AG09309 (cell line): Measurements from ENCODE around the gene AATK.

Experiments
- DNase-seq: peaks from one replicate; pipeline ENCODE4 v3.0.0-alpha.2; 2010; ENCODE audit warnings: low read depth
- H3K4me3 ChIP-seq: 2 replicates; pipeline ENCODE4 v1.5.1; 2011; ENCODE audit warnings: mild to moderate bottlenecking, low read depth, low read length, moderate library complexity; ENCODE audit not compliant: control insufficient read depth
- TF ChIP-seq, protein P1 (sequence below): IDR thresholded peaks from 2 replicates; pipeline ENCODE4 v1.5.1; 2011; ENCODE audit warnings: mild to moderate bottlenecking, low read depth, low read length, inconsistent platforms; ENCODE audit not compliant: insufficient read depth, control insufficient read depth; ENCODE audit errors: missing control alignments

AATK gene

DNA sequence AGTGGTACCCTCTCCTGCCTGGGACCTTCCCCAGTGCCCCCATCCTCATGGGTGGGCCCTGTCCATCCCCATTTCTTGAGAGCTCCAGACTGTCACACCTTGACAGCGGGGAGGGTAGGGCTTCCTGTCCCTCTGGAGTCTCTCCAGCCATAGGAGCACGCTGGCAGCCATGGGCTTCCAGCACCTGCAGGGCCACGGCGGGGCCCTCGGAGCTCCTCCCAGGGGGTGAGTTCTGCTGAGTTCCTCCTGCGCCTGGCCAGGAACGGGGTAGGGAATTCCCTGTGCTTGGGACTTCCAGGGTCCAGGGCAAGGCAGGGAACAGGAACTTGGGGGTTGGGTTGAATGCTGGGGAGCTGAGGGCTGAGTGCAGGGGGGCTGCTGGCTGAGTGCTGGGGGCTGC lies 23.0 kb upstream of the AATK start:
- TF ChIP-seq, protein P1, sequence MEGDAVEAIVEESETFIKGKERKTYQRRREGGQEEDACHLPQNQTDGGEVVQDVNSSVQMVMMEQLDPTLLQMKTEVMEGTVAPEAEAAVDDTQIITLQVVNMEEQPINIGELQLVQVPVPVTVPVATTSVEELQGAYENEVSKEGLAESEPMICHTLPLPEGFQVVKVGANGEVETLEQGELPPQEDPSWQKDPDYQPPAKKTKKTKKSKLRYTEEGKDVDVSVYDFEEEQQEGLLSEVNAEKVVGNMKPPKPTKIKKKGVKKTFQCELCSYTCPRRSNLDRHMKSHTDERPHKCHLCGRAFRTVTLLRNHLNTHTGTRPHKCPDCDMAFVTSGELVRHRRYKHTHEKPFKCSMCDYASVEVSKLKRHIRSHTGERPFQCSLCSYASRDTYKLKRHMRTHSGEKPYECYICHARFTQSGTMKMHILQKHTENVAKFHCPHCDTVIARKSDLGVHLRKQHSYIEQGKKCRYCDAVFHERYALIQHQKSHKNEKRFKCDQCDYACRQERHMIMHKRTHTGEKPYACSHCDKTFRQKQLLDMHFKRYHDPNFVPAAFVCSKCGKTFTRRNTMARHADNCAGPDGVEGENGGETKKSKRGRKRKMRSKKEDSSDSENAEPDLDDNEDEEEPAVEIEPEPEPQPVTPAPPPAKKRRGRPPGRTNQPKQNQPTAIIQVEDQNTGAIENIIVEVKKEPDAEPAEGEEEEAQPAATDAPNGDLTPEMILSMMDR = no peak
- H3K4me3 ChIP-seq = no peak overlapping the region
- no peak for DNase-seq

DNA sequence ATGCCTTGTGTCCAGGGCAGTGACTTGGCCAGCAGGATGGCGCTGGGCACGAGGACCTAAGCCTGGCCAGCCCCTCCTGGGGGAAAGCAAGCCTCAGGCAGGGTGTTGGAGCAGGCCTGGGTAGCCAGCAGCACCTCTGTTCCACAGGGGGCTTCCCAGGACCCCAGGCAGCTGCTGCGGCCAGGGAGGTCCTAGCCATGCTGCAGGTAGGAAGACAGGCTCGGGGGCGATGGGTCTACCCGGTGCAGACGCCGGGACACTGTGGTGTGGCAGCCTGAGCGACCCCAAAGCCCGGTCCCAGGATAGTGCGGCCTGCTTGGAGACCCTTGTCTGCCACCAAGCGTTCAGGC lies 22.4 kb upstream of the AATK start:
- TF ChIP-seq, protein P1 = no peak
- no peak for DNase-seq
- H3K4me3 ChIP-seq = no peak overlapping the region

DNA sequence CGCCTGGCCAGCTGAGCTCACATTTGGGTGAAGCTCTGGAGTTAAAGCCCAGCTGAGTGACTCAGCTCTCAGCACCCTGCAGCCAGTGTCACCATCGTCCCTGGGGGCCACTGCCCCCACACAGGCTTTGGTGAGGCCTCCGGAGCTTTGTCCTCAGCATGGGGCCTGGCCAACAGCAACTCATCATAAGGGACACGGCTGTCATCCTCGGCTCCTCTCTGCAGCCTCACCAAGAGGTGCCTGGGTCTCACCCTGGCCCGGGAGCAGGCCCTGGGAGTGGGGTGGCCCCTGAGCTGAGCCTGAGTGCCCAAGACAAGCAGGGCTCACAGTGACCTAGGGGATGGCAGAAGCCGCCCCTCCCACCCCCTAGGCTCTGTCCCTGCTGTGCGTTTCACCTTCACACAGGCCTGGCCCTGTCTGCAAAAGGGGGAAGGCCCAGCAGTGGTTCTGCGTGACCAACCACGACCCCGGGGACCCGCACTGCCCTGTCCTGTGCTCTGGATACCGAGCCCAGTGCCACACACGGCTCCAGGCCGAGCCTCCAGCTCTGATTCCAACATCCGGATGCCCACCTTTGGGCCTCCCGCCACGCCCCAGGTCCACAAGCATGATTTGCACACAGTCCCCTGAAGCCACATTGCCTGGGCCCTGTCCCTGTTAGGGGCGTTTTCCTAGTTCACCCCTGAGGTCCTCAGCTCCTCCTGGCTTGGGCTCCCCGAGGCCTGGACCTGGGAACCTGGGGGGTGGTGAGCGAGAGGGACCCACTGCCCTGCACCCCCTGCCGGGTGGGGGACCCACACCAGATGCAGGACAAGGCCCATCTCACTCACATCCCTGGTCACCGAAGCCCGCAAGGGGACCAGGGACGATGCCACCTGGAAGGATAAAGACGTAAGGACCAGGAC lies 21.8 kb upstream of the AATK start:
- TF ChIP-seq, protein P1 = no peak
- no peak overlapping the region for H3K4me3 ChIP-seq
- DNase-seq = no peak

DNA sequence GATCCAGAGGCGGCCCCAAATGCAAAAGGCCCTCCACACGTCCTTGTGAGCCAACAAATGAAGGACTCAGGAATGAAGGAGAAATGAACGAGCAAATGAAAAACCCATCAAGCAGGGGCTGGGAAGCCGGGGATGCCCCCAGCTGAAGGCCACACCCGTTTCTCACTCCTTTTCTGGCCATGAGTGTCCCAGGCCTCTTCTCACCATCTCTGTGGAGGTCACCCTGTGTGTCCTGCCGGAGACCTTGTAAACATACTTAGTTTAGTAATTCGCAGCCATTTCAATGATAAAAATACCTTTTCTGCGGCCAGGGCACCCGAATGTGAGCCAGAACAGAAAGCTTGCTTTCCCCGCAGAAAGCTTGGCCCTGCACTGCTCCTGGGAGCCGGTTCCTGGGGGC lies 21.1 kb upstream of the AATK start:
- H3K4me3 ChIP-seq = no peak overlapping the region
- DNase-seq = no peak
- TF ChIP-seq, protein P1 = no peak

DNA sequence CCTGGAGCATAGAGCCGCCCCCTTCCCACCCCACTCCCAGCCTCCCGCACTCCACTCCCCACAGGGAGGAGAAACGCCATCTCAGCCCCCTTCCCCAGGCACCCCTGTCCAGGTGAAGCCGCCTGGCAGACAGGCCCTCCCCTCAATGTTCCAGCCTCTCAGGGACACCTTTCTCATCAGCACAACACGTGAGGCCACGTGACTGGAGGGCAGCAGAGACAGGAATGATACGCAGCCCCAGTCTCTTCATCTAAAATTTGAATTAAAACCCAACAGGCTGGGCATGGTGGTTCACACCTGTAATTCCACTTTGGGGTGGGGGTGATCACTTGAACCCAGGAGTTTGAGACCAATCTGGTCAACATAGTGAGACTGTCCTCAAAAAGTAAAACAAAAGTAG lies 20.2 kb upstream of the AATK start:
- TF ChIP-seq, protein P1 = no peak
- H3K4me3 ChIP-seq = no peak overlapping the region
- no peak for DNase-seq

DNA sequence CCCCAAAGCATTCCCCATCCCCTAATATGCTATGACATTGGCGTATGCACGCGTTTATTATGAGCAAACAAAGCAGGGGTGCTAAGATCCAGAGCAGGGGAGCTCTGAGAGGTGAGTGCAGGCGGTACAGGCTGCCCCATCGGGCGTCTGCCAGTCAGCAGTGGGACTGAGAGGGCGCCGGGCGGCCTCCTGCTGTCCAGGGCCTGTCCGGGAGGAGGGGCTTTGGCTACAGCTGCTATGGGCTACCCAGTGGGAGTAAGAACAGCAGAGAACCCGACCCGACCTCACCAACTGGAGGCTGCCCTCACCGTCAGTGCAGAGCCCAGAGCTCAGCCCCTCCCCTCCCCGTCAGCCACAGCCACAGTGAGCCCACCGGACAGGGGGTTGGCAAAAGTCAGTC lies 18.5 kb upstream of the AATK start:
- TF ChIP-seq, protein P1 = no peak
- no peak overlapping the region for H3K4me3 ChIP-seq
- DNase-seq = no peak
